ENCODE data around the gene SEMA3A. TPM values are rescaled to one million over a fixed set of nuclear protein-coding genes. Genes with fewer than 3 reads are reported as not detected.
"Not testable (repeated sequence)": the region's sequence is repeated elsewhere in the genome, so short reads cannot be mapped to it uniquely, and the experiment has no call there.

The SEMA3A gene
- total RNA-seq, 3 donors from 2014 or later: 2.9 to 23.2 (median 5.2) TPM

GRCh38 chr7:84161398-84161797 lies 33.2 kb downstream of the SEMA3A start:
- Histone ChIP-seq H3K9me3 (no peaks in the 10 kb centered on the region), H3K4me1 (no peaks in the 10 kb centered on the region), H3K27me3 (no peaks in the 10 kb centered on the region), H3K36me3 (no peaks in the 10 kb centered on the region), H3K27ac (no peak overlapping the region), H3K4me3 (no peak overlapping the region)
- DNase-seq (ENCODE audit: low spot score in 2 of 2): no peak
- TF ChIP-seq POLR2A (IDR thresholded peaks at IDR 0.05) (no peak), CTCF (IDR thresholded peaks at IDR 0.05) (no peak), POLR2AphosphoS5 (IDR thresholded peaks at IDR 0.05) (no peak)
- intact Hi-C loops (cut with DNase I; ENCODE audit: low total_unique reads): no loop called here

GRCh38 chr7:84159435-84159834 lies 35.2 kb downstream of the SEMA3A start:
- H3K4me3 ChIP-seq: no peak overlapping the region
- intact Hi-C loops (cut with DNase I; ENCODE audit: low total_unique reads): no loop called here

GRCh38 chr7:84157171-84157570 lies 37.4 kb downstream of the SEMA3A start:
- Histone ChIP-seq H3K4me1 (no peaks in the 10 kb centered on the region), H3K27me3 (no peaks in the 10 kb centered on the region), H3K36me3 (no peaks in the 10 kb centered on the region), H3K9me3 (no peaks in the 10 kb centered on the region), H3K4me3 (no peak overlapping the region), H3K27ac (no peak overlapping the region)
- DNase-seq (ENCODE audit: low spot score in 2 of 2): no peak
- intact Hi-C loops (cut with DNase I; ENCODE audit: low total_unique reads): no loop called here
- TF ChIP-seq POLR2A (IDR thresholded peaks at IDR 0.05) (no peak), CTCF (IDR thresholded peaks at IDR 0.05) (no peak), POLR2AphosphoS5 (IDR thresholded peaks at IDR 0.05) (no peak)

More at GRCh38 chr7:84159435-84159834, 35.2 kb downstream of the SEMA3A start:
- H3K9me3 ChIP-seq: no peaks in the 10 kb centered on the region
- H3K27me3 ChIP-seq: no peaks in the 10 kb centered on the region
- TF ChIP-seq POLR2AphosphoS5 (IDR thresholded peaks at IDR 0.05): no peak
- H3K4me1 ChIP-seq: no peaks in the 10 kb centered on the region
- no peaks in the 10 kb centered on the region for H3K36me3 ChIP-seq
- no peak overlapping the region for H3K27ac ChIP-seq
- DNase-seq (ENCODE audit: low spot score in 2 of 2): no peak

- DNase-seq (ENCODE audit: low spot score in 2 of 2): no peak
- no peaks in the 10 kb centered on the region for H3K27me3 ChIP-seq
- no peak for TF ChIP-seq POLR2A (IDR thresholded peaks at IDR 0.05)
- no peak for TF ChIP-seq POLR2AphosphoS5 (IDR thresholded peaks at IDR 0.05)
- TF ChIP-seq CTCF (IDR thresholded peaks at IDR 0.05): no peak
- no peak overlapping the region for H3K4me3 ChIP-seq
- H3K9me3 ChIP-seq: no peaks in the 10 kb centered on the region
- intact Hi-C loops (cut with DNase I; ENCODE audit: low total_unique reads): no loop called here
- H3K27ac ChIP-seq: no peak overlapping the region
- H3K4me1 ChIP-seq: no peaks in the 10 kb centered on the region
- no peaks in the 10 kb centered on the region for H3K36me3 ChIP-seq
Observed at GRCh38 chr7:84154991-84155781, 39.4 kb downstream of the SEMA3A start.

GRCh38 chr7:84152995-84153394 lies 41.6 kb downstream of the SEMA3A start:
- H3K27me3 ChIP-seq: no peaks in the 10 kb centered on the region
- DNase-seq (ENCODE audit: low spot score in 2 of 2): no peak
- no peaks in the 10 kb centered on the region for H3K9me3 ChIP-seq
- H3K4me1 ChIP-seq: no peaks in the 10 kb centered on the region
- H3K36me3 ChIP-seq: no peaks in the 10 kb centered on the region
- no peak overlapping the region for H3K27ac ChIP-seq
- TF ChIP-seq POLR2A (IDR thresholded peaks at IDR 0.05): no peak
- no peak for TF ChIP-seq POLR2AphosphoS5 (IDR thresholded peaks at IDR 0.05)
- no peak for TF ChIP-seq CTCF (IDR thresholded peaks at IDR 0.05)
- intact Hi-C loops (cut with DNase I; ENCODE audit: low total_unique reads): no loop called here
- no peak overlapping the region for H3K4me3 ChIP-seq

- H3K27me3 ChIP-seq; intact Hi-C loops (cut with DNase I; ENCODE audit: low total_unique reads); H3K4me1 ChIP-seq; DNase-seq (ENCODE audit: low spot score in 2 of 2); H3K4me3 ChIP-seq; H3K36me3 ChIP-seq; H3K27ac ChIP-seq; H3K9me3 ChIP-seq: not testable (repeated sequence)
Observed at GRCh38 chr7:84150370-84150769, 44.2 kb downstream of the SEMA3A start.

All from breast epithelium (tissue), 4 donors.